Neuron (in vitro differentiated cells): ENCODE measurements around the gene SMARCC1.

ENCODE experiments used
- H2AFZ ChIP-seq: one replicate; pipeline ENCODE4 v1.6.1; 2013; ENCODE audit warnings: low read depth, mild to moderate bottlenecking, inconsistent platforms, low read length, moderate library complexity
- H3K27me3 ChIP-seq: one replicate; pipeline ENCODE4 v1.6.1; 2013; ENCODE audit warnings: low read length; ENCODE audit not compliant: insufficient read depth
- H3K36me3 ChIP-seq: one replicate; pipeline ENCODE4 v1.6.1; 2013; ENCODE audit warnings: low read length; ENCODE audit not compliant: insufficient read depth
- H3K4me1 ChIP-seq: one replicate; pipeline ENCODE4 v1.6.1; 2013; ENCODE audit warnings: low read length; ENCODE audit not compliant: insufficient read depth
- H3K4me3 ChIP-seq: 2 replicates; pipeline ENCODE4 v1.5.1; 2013; ENCODE audit warnings: mild to moderate bottlenecking, low read length, moderate library complexity
- H3K9me3 ChIP-seq: one replicate; pipeline ENCODE4 v1.6.1; 2013; ENCODE audit warnings: low read length

Gene SMARCC1

GRCh38 chr3:47713655-47714054 lies 68.0 kb downstream of the SMARCC1 start:
- Histone ChIP-seq H3K4me1 (no peaks in the 10 kb centered on the region), H3K36me3 (peaks cover 91% of the 10 kb centered on the region), H3K27me3 (no peaks in the 10 kb centered on the region), H3K4me3 (no peak overlapping the region), H3K9me3 (no peaks in the 10 kb centered on the region), H2AFZ (no peak overlapping the region)

GRCh38 chr3:47712398-47712797 lies 69.3 kb downstream of the SMARCC1 start:
- Histone ChIP-seq H3K4me3 (no peak overlapping the region), H3K9me3 (no peaks in the 10 kb centered on the region), H3K4me1 (no peaks in the 10 kb centered on the region), H3K27me3 (no peaks in the 10 kb centered on the region), H2AFZ (no peak overlapping the region), H3K36me3 (peaks cover 94% of the 10 kb centered on the region)

DNA sequence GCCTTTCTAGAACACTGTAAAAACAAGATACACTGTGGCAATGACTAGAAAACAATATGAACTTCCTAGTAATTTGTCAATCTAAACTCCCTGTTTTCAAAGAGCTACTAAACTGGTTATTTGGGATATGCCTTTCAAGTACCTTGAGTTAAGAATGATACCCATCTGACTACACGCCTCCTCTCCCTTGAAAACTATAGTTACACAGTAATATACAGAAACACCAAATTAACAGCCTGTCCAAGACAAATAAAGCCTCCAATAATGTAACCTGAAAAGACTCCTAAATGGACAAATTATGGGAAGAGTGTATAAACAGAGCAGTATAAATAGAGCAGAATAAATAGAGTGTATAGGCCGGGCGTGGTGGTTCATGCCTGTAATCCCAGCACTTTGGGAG lies 70.1 kb downstream of the SMARCC1 start:
- H2AFZ ChIP-seq, result no peak overlapping the region

DNA sequence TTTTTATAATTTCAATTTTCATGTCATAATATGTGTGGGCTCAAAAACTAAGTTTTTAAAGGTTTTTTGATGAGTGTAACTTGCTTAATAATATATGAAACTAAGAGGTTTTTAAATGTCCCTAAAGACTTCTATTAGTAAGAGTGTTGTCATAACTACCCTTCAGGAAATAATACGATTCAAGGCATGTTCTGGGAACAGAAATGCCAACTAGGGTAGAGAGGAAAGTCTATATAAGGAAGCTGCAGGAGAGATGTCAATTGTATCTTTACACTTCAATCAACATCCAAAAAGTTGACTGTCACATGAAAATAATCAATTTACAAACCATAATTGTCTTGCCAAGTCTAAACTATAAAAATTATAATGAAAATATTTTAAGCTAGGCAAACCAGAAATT lies 76.3 kb downstream of the SMARCC1 start:
- no peak overlapping the region for H3K4me3 ChIP-seq
- H3K36me3 ChIP-seq, result peaks cover 92% of the 10 kb centered on the region

More for the DNA sequence above, 70.1 kb downstream of the SMARCC1 start:
- no peak overlapping the region for H3K4me3 ChIP-seq
- H3K9me3 ChIP-seq, result no peaks in the 10 kb centered on the region
- peaks cover 94% of the 10 kb centered on the region for H3K36me3 ChIP-seq
- H3K27me3 ChIP-seq, result no peaks in the 10 kb centered on the region
- H3K4me1 ChIP-seq, result no peaks in the 10 kb centered on the region

GRCh38 chr3:47704237-47704612 lies 77.5 kb downstream of the SMARCC1 start:
- H2AFZ ChIP-seq, result no peak overlapping the region
- no peaks in the 10 kb centered on the region for H3K27me3 ChIP-seq
- no peak overlapping the region for H3K4me3 ChIP-seq
- no peaks in the 10 kb centered on the region for H3K9me3 ChIP-seq
- no peaks in the 10 kb centered on the region for H3K4me1 ChIP-seq
- H3K36me3 ChIP-seq, result peaks cover 92% of the 10 kb centered on the region

More for the DNA sequence above, 76.3 kb downstream of the SMARCC1 start:
- Histone ChIP-seq H3K4me1 (no peaks in the 10 kb centered on the region), H3K9me3 (no peaks in the 10 kb centered on the region), H2AFZ (no peak overlapping the region), H3K27me3 (no peaks in the 10 kb centered on the region)

GRCh38 chr3:47701388-47701787 lies 80.3 kb downstream of the SMARCC1 start:
- peaks cover 88% of the 10 kb centered on the region for H3K36me3 ChIP-seq
- no peaks in the 10 kb centered on the region for H3K27me3 ChIP-seq
- H3K4me3 ChIP-seq, result no peak overlapping the region
- H2AFZ ChIP-seq, result no peak overlapping the region
- H3K4me1 ChIP-seq, result no peaks in the 10 kb centered on the region
- H3K9me3 ChIP-seq, result no peaks in the 10 kb centered on the region

DNA sequence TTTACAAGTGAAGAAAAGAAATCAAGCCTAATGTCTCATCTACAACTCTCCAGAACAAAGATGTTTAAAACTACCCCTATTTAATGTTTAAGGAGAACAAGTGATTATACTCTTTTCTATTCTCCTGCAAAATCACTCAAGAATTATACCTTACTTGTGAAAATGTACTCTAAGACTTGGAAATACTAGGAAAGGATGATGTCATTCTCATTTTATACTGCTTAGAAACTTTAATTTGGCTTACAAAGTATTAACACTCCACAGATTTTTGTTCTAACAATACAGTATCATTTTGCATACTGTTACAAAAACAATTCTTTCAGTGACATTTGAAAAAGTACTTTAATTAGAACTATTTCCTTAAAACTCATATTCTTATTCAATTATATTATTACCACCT lies 89.5 kb downstream of the SMARCC1 start:
- no peaks in the 10 kb centered on the region for H3K4me1 ChIP-seq
- no peak overlapping the region for H3K4me3 ChIP-seq
- no peak overlapping the region for H2AFZ ChIP-seq
- H3K27me3 ChIP-seq, result no peaks in the 10 kb centered on the region
- no peaks in the 10 kb centered on the region for H3K9me3 ChIP-seq
- peaks cover 91% of the 10 kb centered on the region for H3K36me3 ChIP-seq

DNA sequence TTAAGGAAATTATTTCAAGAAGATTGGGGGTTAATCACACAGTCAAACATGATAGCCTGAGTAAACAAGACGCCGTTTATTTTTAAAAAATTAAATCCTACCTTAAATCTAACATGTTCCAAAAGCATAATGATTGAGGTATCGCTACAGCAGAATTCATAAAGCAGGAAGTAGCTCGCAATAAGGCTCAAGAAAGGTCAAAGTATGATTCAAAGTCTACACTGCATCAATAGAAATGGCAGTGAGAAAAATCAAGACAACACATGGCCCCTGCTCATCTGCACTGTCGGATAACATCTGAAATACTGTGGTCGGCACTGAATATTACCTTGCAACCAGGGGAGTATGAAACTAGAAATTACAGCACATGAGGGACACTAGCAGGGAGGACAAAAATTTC lies 93.2 kb downstream of the SMARCC1 start:
- Histone ChIP-seq H3K27me3 (no peaks in the 10 kb centered on the region), H3K36me3 (peaks cover 96% of the 10 kb centered on the region), H3K9me3 (no peaks in the 10 kb centered on the region), H3K4me1 (no peaks in the 10 kb centered on the region), H2AFZ (no peak overlapping the region), H3K4me3 (no peak overlapping the region)

DNA sequence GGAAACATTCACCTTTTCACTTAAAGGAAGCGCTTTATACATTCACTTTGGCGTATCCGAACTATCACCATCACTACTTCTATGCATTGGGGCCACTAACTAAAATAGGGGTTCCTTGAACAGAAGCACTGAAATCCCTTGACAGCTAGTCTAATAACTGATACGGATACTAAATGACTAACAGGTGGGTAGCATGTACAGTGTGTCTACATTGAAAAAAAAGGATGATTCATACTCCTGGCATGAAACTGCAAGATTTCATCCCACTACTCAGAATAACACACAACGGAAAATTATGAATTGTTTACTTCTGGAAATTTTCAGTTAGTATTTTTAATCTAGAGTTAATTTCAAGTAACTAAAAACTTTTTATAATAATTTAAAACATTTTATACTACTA lies 96.7 kb downstream of the SMARCC1 start:
- H3K4me1 ChIP-seq, result no peaks in the 10 kb centered on the region

DNA sequence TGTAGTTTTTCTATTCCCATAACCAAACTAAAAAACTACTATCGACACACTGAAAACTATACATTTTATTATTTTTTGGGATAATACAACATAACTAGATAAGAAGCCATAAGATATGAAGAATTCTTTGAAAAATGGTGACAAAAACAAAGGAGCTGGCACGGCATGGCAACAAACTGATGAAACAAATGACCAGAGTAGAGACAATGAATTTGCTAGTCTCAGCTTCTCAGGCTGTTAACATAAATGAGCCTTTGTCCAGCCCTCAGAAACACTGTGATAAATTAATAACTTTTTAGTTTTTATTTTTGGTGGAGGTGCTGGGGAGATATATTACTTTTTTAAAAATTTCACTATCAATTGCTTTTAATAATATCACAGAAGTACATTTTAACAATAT lies 100.7 kb downstream of the SMARCC1 start:
- H3K27me3 ChIP-seq, result no peaks in the 10 kb centered on the region
- H3K4me1 ChIP-seq, result no peaks in the 10 kb centered on the region
- no peaks in the 10 kb centered on the region for H3K9me3 ChIP-seq
- no peak overlapping the region for H3K4me3 ChIP-seq
- no peak overlapping the region for H2AFZ ChIP-seq
- peaks cover 87% of the 10 kb centered on the region for H3K36me3 ChIP-seq

More for the DNA sequence above, 96.7 kb downstream of the SMARCC1 start:
- H3K27me3 ChIP-seq, result no peaks in the 10 kb centered on the region
- no peaks in the 10 kb centered on the region for H3K9me3 ChIP-seq
- peaks cover 88% of the 10 kb centered on the region for H3K36me3 ChIP-seq
- no peak overlapping the region for H3K4me3 ChIP-seq
- H2AFZ ChIP-seq, result no peak overlapping the region

DNA sequence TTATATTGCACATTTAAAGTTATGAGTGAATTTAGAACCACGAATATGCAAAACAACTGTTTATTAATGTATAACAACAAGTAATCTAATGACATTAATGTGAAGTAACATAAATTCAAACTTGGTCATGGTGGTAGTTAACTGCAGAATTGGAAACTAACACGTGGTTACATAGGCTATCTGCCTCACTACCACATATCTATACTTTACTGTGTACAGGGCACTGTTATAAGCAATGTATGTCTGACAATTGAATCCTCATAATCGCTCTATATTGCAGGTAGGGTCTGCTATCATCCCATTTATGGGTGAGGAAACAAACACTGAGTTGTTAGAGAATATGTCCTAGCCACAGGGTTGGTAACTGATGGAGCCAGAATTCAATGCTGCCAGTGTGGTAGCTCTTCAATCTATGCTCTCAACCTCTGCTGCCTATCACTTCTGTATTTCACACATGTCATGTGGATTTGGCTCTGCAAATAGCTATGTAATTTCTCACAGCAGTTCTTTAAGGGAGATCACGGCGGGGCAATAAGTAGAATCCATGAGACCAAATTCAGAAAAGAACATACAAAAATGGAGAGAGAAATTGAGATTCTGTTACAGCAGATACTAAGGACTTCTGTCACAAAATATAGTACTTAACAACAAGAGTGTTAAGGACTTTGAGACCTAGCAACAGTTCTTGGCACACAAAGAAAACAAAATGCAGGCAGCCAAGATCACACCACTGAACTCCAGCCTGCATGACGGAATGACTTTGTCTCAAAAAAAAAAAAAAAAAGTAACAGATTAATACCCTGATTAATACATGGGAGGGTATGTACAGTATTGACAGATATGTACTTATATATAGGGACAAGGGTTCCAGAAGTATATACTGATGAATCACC lies 103.0 kb downstream of the SMARCC1 start:
- Histone ChIP-seq H3K4me3 (no peak overlapping the region), H3K9me3 (no peaks in the 10 kb centered on the region), H3K36me3 (peaks cover 89% of the 10 kb centered on the region), H3K4me1 (no peaks in the 10 kb centered on the region), H3K27me3 (no peaks in the 10 kb centered on the region), H2AFZ (no peak overlapping the region)

- Histone ChIP-seq H3K36me3 (peaks cover 84% of the 10 kb centered on the region), H3K4me3 (no peak overlapping the region)
Measured at GRCh38 chr3:47669026-47669749, 112.5 kb downstream of the SMARCC1 start.

DNA sequence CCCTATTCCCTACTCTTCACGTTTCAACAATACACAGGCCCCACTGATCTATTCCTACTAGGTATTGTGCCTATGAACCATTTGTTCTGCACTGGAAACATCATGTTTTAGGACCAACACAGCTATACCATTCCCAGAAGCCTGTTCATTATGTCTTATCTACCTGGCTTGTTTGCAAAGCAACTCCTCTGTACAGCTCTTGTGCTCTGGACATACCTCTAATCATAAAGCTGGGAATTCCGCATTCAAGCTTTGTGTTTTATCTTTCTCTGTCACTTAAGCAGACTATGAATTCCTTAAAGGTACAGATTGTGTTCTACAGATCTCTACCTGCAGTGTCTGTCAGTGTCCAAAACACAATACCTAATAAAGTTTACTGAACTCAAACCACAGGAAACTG lies 115.6 kb downstream of the SMARCC1 start:
- Histone ChIP-seq H3K27me3 (no peaks in the 10 kb centered on the region), H3K36me3 (peaks cover 85% of the 10 kb centered on the region), H2AFZ (no peak overlapping the region), H3K4me3 (no peak overlapping the region), H3K4me1 (no peaks in the 10 kb centered on the region), H3K9me3 (no peaks in the 10 kb centered on the region)

More at GRCh38 chr3:47669026-47669749, 112.5 kb downstream of the SMARCC1 start:
- no peaks in the 10 kb centered on the region for H3K4me1 ChIP-seq
- no peaks in the 10 kb centered on the region for H3K27me3 ChIP-seq
- no peak overlapping the region for H2AFZ ChIP-seq
- no peaks in the 10 kb centered on the region for H3K9me3 ChIP-seq
